DOHH2 (cell line): ENCODE data around the gene MGAT4A.

Source experiments
- H3F3A ChIP-seq: fragments of 200-600 bp; sonication (generic), shearing (Covaris generic); 2 replicates; pipeline ENCODE4 v1.6.0; 2016; ENCODE audit warnings: antibody characterized with exemption, mild to moderate bottlenecking; ENCODE audit not compliant: control insufficient read depth, insufficient read depth
- H3K27ac ChIP-seq: fragments of 200-600 bp; sonication (generic); 2 replicates; pipeline ENCODE4 v1.5.1; 2014; ENCODE audit warnings: low read depth, mild to moderate bottlenecking, low read length, moderate library complexity
- H3K27me3 ChIP-seq: fragments of 200-600 bp; sonication (generic); 2 replicates; pipeline ENCODE4 v1.6.1; 2014; ENCODE audit warnings: mild to moderate bottlenecking, low read length, mixed read lengths; ENCODE audit not compliant: control insufficient read depth
- H3K36me3 ChIP-seq: fragments of 200-600 bp; sonication (generic); 2 replicates; pipeline ENCODE4 v1.6.1; 2014; ENCODE audit warnings: mild to moderate bottlenecking, low read length, moderate library complexity, mixed read lengths; ENCODE audit not compliant: control insufficient read depth
- H3K4me1 ChIP-seq: fragments of 200-600 bp; sonication (generic); 2 replicates; pipeline ENCODE4 v1.6.1; 2014; ENCODE audit warnings: mild to moderate bottlenecking, low read length, mixed read lengths; ENCODE audit not compliant: control insufficient read depth
- H3K4me2 ChIP-seq: fragments of 200-600 bp; sonication (generic); 2 replicates; pipeline ENCODE4 v1.6.0; 2014; ENCODE audit warnings: mild to moderate bottlenecking, low read length, moderate library complexity
- H3K4me3 ChIP-seq: fragments of 200-600 bp; sonication (generic); 2 replicates; pipeline ENCODE4 v1.5.1; 2014; ENCODE audit warnings: mild to moderate bottlenecking, low read length, mixed read lengths
- H3K79me2 ChIP-seq: fragments of 200-600 bp; sonication (generic); 2 replicates; pipeline ENCODE4 v1.6.1; 2014; ENCODE audit warnings: mild to moderate bottlenecking, low read length, mixed read lengths; ENCODE audit not compliant: control insufficient read depth
- H3K9me2 ChIP-seq: fragments of 200-600 bp; sonication (generic); replicated peaks from 2 replicates; pipeline ENCODE4 v1.6.1; 2014; ENCODE audit warnings: mild to moderate bottlenecking, low read length, mixed read lengths; ENCODE audit not compliant: control insufficient read depth
- H3K9me3 ChIP-seq: fragments of 200-600 bp; sonication (generic); 2 replicates; pipeline ENCODE4 v1.6.1; 2014; ENCODE audit warnings: antibody characterized with exemption, low read length, mixed read lengths; ENCODE audit not compliant: control insufficient read depth, insufficient read depth
- H4K20me1 ChIP-seq: fragments of 200-600 bp; sonication (generic); 2 replicates; pipeline ENCODE4 v1.6.0; 2014; ENCODE audit warnings: low read depth, mild to moderate bottlenecking, antibody characterized with exemption, low read length, moderate library complexity; ENCODE audit not compliant: control insufficient read depth, insufficient read depth
- EZH2phosphoT487 ChIP-seq: fragments of 200-600 bp; sonication (generic); IDR thresholded peaks from 2 replicates; pipeline ENCODE4 v1.6.1; 2017; ENCODE audit warnings: borderline replicate concordance, mild to moderate bottlenecking, antibody characterized with exemption, low read length, moderate library complexity, mixed read lengths
- TF ChIP-seq, protein P1 (sequence below): fragments of 200-600 bp; sonication (generic); IDR thresholded peaks from one replicate; pipeline ENCODE4 v1.5.1; 2014; ENCODE audit warnings: antibody characterized with exemption, mild to moderate bottlenecking, low read depth, low read length; ENCODE audit not compliant: poor library complexity, severe bottlenecking

MGAT4A gene

DNA sequence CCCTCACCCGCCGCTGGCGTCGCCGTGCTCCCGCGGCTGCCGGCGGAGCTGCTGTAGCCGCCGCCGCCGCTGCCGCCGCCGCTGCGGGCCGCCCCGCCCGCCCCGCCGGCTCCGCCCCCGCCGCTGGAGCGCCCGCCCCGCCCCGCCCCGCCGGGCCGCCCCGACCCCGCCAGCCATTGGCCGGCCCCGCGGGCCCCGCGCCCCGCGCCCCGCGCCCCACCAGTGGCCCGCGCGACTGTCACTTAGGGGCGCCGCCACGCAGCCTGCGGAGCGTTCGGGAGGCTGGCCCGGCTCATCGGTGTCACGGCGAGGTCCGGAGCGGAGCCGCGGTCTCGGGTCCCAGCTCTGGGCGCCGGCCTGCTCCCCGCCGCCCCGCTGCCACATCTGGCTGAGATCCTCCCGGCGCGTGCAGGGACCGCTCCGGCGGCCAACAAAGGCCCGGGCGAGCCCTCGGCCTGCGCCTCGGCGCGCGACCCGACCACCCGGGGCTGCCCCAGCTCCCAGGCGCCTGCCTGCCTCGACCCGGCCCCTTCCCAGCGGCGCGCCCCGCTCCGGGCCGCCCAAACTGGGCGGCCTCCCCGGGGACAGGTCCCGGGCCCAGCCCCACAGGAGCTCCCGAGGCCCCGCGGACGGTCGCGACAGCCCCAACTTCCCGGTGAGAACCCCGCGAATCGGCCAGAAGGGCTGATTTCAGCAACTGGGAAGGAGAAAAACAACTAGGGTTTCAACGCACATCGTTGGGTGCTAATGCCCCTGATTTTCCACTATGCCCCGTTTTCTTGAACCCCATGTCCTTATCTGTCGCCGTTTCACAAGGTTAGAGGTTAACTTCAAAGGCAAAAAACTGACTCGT, at the start of gene MGAT4A:
MGAT4A (minus strand) TSS at position 92 of the 853 bp plus-strand sequence. CDS start 4,800 bp downstream, outside the sequence.
- Histone ChIP-seq H3K9me2 (no peaks in the 10 kb centered on the region), H3K27ac (no peak within 1 kb of the TSS), H3K36me3 (no peaks in the 10 kb centered on the region)

DNA sequence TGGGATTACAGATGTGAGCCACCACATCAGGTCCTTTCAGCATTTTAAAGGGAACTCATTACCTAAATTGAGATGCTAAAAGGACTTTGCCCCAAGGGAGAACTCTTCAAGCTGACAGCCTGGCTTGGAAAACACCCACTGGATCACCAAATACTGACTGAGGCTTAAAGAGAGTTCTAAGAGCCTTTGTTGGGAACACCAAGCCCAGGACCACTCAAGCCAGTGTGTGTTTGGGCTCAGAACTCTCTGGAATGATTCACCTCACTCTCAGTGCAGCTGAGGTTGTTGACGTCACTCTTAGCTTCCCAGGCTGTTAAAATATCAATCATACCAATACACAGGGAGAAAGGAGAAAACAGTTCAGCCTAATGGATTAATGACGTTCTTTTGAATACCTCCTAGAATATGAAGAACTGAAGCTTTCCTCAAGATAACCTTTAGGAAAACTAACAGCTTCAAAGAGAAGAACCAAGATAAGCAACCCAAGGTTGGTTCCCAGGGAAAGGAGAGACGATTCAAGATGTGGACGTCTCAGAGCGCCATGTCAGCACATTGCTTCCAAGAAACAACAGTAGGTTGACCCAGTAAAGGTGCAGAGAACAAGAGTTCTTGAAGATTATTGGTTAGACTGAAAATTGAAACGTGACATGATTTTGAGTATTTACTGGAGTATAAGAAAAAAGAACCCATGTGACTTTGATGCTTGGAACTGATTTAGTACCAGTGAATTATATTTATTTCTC, 48.0 kb upstream of the MGAT4A start:
- H3K4me1 ChIP-seq = no peaks in the 10 kb centered on the region
- H4K20me1 ChIP-seq = no peaks in the 10 kb centered on the region
- H3K36me3 ChIP-seq = no peaks in the 10 kb centered on the region
- TF ChIP-seq, protein P1, sequence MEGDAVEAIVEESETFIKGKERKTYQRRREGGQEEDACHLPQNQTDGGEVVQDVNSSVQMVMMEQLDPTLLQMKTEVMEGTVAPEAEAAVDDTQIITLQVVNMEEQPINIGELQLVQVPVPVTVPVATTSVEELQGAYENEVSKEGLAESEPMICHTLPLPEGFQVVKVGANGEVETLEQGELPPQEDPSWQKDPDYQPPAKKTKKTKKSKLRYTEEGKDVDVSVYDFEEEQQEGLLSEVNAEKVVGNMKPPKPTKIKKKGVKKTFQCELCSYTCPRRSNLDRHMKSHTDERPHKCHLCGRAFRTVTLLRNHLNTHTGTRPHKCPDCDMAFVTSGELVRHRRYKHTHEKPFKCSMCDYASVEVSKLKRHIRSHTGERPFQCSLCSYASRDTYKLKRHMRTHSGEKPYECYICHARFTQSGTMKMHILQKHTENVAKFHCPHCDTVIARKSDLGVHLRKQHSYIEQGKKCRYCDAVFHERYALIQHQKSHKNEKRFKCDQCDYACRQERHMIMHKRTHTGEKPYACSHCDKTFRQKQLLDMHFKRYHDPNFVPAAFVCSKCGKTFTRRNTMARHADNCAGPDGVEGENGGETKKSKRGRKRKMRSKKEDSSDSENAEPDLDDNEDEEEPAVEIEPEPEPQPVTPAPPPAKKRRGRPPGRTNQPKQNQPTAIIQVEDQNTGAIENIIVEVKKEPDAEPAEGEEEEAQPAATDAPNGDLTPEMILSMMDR = no peak
- no peak for TF ChIP-seq EZH2phosphoT487
- no peaks in the 10 kb centered on the region for H3K27me3 ChIP-seq
- H3K9me3 ChIP-seq = no peaks in the 10 kb centered on the region
- no peaks in the 10 kb centered on the region for H3F3A ChIP-seq
- no peak overlapping the region for H3K27ac ChIP-seq
- no peaks in the 10 kb centered on the region for H3K79me2 ChIP-seq
- no peaks in the 10 kb centered on the region for H3K9me2 ChIP-seq
- no peak overlapping the region for H3K4me3 ChIP-seq
- H3K4me2 ChIP-seq = no peak overlapping the region

More for the DNA sequence above, at the start of gene MGAT4A:
- Histone ChIP-seq H3K9me3 (no peaks in the 10 kb centered on the region), H3K27me3 (peaks cover 30% of the 10 kb centered on the region), H3K4me3 (peak within 1 kb of the TSS; percentile 77), H3K4me2 (peak within 1 kb of the TSS; percentile 74), H3K79me2 (no peaks in the 10 kb centered on the region), H3K4me1 (peaks cover 50% of the 10 kb centered on the region), H4K20me1 (no peaks in the 10 kb centered on the region), H3F3A (peaks cover 2% of the 10 kb centered on the region; the same call in 1 of the 2 replicates)
- TF ChIP-seq, protein P1 = no peak
- TF ChIP-seq EZH2phosphoT487 = no peak

DNA sequence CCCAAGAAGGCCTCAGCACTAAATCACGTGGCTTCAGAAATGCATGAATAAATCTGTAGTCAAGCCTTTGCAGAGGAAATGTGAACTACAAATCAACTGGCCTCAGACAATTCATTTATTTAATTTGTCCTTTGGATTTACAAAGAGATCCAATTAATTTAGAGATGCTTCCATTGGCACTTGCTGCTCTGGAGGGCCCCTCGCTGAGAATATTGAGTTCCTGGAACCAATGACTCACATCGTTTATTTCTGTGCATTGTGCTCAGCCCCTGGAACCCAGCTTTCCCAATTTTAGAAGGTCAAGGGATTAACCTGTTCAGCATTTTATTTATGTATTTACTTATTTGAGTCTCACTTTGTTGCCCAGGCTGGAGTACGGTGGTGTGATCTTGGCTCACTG, 47.2 kb upstream of the MGAT4A start:
- Histone ChIP-seq H3K27me3 (no peaks in the 10 kb centered on the region), H3K9me3 (no peaks in the 10 kb centered on the region)

More for the DNA sequence above, 47.2 kb upstream of the MGAT4A start:
- H3K4me2 ChIP-seq = no peak overlapping the region
- H3F3A ChIP-seq = no peaks in the 10 kb centered on the region
- no peaks in the 10 kb centered on the region for H3K9me2 ChIP-seq
- no peak overlapping the region for H3K27ac ChIP-seq
- H3K4me3 ChIP-seq = no peak overlapping the region
- no peak for TF ChIP-seq EZH2phosphoT487
- TF ChIP-seq, protein P1 = no peak
- no peaks in the 10 kb centered on the region for H3K4me1 ChIP-seq
- no peaks in the 10 kb centered on the region for H3K79me2 ChIP-seq
- no peaks in the 10 kb centered on the region for H4K20me1 ChIP-seq
- H3K36me3 ChIP-seq = no peaks in the 10 kb centered on the region
